Mucosa of descending colon (tissue), 3 donors: ENCODE results near the gene MAN2A1. TPM values are rescaled to one million over a fixed set of nuclear protein-coding genes. Genes with fewer than 3 reads are reported as not detected.
"Not testable (repeated sequence)": the region's sequence is repeated elsewhere in the genome, so short reads cannot be mapped to it uniquely, and the experiment has no call there.

Source experiments
- ATAC-seq: fragments of 200-7000 bp; cut with Tn5 transposase; one replicate; pipeline ENCODE4 v1.9.1; 2020; ENCODE audit warnings: mild to moderate bottlenecking, moderate library complexity
- DNase-seq, 3 donors: peaks; one replicate each; pipeline ENCODE4 v3.0.0-alpha.2; 2020
- H3K36me3 ChIP-seq: fragments of 200-600 bp; one replicate; pipeline ENCODE4 v1.8.0; 2021; ENCODE audit warnings: low read depth, mild to moderate bottlenecking
- H3K4me1 ChIP-seq: fragments of 200-600 bp; one replicate; pipeline ENCODE4 v1.8.0; 2021; ENCODE audit warnings: low read depth, mild to moderate bottlenecking
- H3K4me3 ChIP-seq: fragments of 200-600 bp; one replicate; pipeline ENCODE4 v1.8.0; 2021; ENCODE audit warnings: mild to moderate bottlenecking
- H3K9me3 ChIP-seq: fragments of 200-600 bp; one replicate; pipeline ENCODE4 v1.8.0; 2021; ENCODE audit warnings: mild to moderate bottlenecking
- CTCF ChIP-seq: fragments of 200-600 bp; IDR thresholded peaks from one replicate; pipeline ENCODE4 v1.8.0; 2022; ENCODE audit warnings: antibody characterized with exemption, mild to moderate bottlenecking
- intact Hi-C, 2 donors: fragments of 100-400 bp; cut with DNase I in 1 of 2; cut with micrococcal nuclease in 1 of 2; formaldehyde crosslinking; loops; one replicate each; pipeline versions ENCODE4 v1.11.0 to v1.11.1; 2022; cut with DNase I, micrococcal nuclease
- total RNA-seq, 3 donors: library from RNA; stranded (reverse); fragmentation: NEBNext Ultra II Directional in 2 of 3; extraction: Animal tissue kit (Norgen Biotek cat#: 25700) in 2 of 3; gene quantifications; one replicate each; pipeline versions ENCODE4 v1.2.1 to v1.2.4, GENCODE V29; 2021 to 2023
- donor health status: DM: no; HTN: no; CAD: no; lungs with moderate emphysema.
- donor health status: DM: no; HTN: no; CAD: no.
- donor health status: DM: no; HTN: yes; CAD: no.

Gene MAN2A1
- total RNA-seq, 3 donors from 2014 or later, result 56.8 to 88.7 (median 75.1) TPM

GRCh38 chr5:109885205-109885604 lies 195.5 kb downstream of the MAN2A1 start:
- Histone ChIP-seq H3K9me3 (no peaks in the 10 kb centered on the region), H3K36me3 (no peaks in the 10 kb centered on the region), H3K4me3 (no peak overlapping the region), H3K4me1 (no peaks in the 10 kb centered on the region)
- DNase-seq (no peak), ATAC-seq (no peak)
- no peak for TF ChIP-seq CTCF
- intact Hi-C loops, result no loop called here

GRCh38 chr5:109888989-109889388 lies 199.3 kb downstream of the MAN2A1 start:
- no peak for DNase-seq
- Histone ChIP-seq H3K4me1 (no peaks in the 10 kb centered on the region), H3K4me3 (no peak overlapping the region), H3K9me3 (no peaks in the 10 kb centered on the region), H3K36me3 (no peaks in the 10 kb centered on the region)
- ATAC-seq, result no peak
- intact Hi-C loops, result no loop called here
- TF ChIP-seq CTCF, result no peak

GRCh38 chr5:109893271-109893670 lies 203.5 kb downstream of the MAN2A1 start:
- intact Hi-C loops, DNase-seq, H3K36me3 ChIP-seq, ATAC-seq, H3K9me3 ChIP-seq, H3K4me1 ChIP-seq, H3K4me3 ChIP-seq: not testable (repeated sequence)

GRCh38 chr5:109898269-109899162 lies 208.8 kb downstream of the MAN2A1 start:
- Histone ChIP-seq H3K4me3 (no peak overlapping the region), H3K9me3 (no peaks in the 10 kb centered on the region), H3K36me3 (no peaks in the 10 kb centered on the region), H3K4me1 (no peaks in the 10 kb centered on the region)
- no peak for DNase-seq
- TF ChIP-seq CTCF, result no peak
- intact Hi-C loops, result no loop called here
- no peak for ATAC-seq

GRCh38 chr5:109899163-109899535 lies 209.4 kb downstream of the MAN2A1 start:
- H3K4me3 ChIP-seq, result no peak overlapping the region
- no peaks in the 10 kb centered on the region for H3K9me3 ChIP-seq
- ATAC-seq, result no peak
- no peaks in the 10 kb centered on the region for H3K36me3 ChIP-seq
- TF ChIP-seq CTCF, result no peak
- no peaks in the 10 kb centered on the region for H3K4me1 ChIP-seq
- intact Hi-C loops, result no loop called here
- DNase-seq, result no peak

GRCh38 chr5:109900461-109900860 lies 210.7 kb downstream of the MAN2A1 start:
- intact Hi-C loops, result no loop called here
- no peak for DNase-seq
- no peaks in the 10 kb centered on the region for H3K36me3 ChIP-seq
- no peak for TF ChIP-seq CTCF
- ATAC-seq, result no peak
- H3K4me3 ChIP-seq, result no peak overlapping the region
- no peaks in the 10 kb centered on the region for H3K4me1 ChIP-seq
- H3K9me3 ChIP-seq, result no peaks in the 10 kb centered on the region
